HEK293T (cell line): ENCODE results near the gene CELSR1.

Source experiments
- BHLHE40 ChIP-seq: fragments of 450-650 bp; IDR thresholded peaks from 2 replicates; pipeline ENCODE4 v1.6.1; 2016; ENCODE audit warnings: mild to moderate bottlenecking, moderate library complexity, borderline replicate concordance
- ELF4 ChIP-seq: fragments of 450-650 bp; IDR thresholded peaks from 2 replicates; pipeline ENCODE4 v1.6.1; 2017; ENCODE audit warnings: antibody characterized with exemption
- FOXA1 ChIP-seq: fragments of 450-650 bp; IDR thresholded peaks from 2 replicates; pipeline ENCODE4 v1.6.1; 2016; ENCODE audit warnings: mild to moderate bottlenecking
- FOXK2 ChIP-seq: fragments of 450-650 bp; IDR thresholded peaks from 2 replicates; pipeline ENCODE4 v1.6.1; 2016; ENCODE audit warnings: mild to moderate bottlenecking
- FOXM1 ChIP-seq: fragments of 450-650 bp; IDR thresholded peaks from 2 replicates; pipeline ENCODE4 v1.6.1; 2017; ENCODE audit warnings: mild to moderate bottlenecking, borderline replicate concordance
- HDGF ChIP-seq: fragments of 450-650 bp; IDR thresholded peaks from 2 replicates; pipeline ENCODE4 v1.6.1; 2017; ENCODE audit warnings: antibody characterized with exemption, borderline replicate concordance
- L3MBTL2 ChIP-seq: fragments of 450-650 bp; conservative IDR thresholded peaks from 2 replicates; pipeline ENCODE4 v1.6.1; 2016; ENCODE audit warnings: mild to moderate bottlenecking
- LEF1 ChIP-seq: fragments of 450-650 bp; IDR thresholded peaks from 2 replicates; pipeline ENCODE4 v1.6.1; 2017; ENCODE audit warnings: mild to moderate bottlenecking, borderline replicate concordance
- NFRKB ChIP-seq: fragments of 450-650 bp; IDR thresholded peaks from 2 replicates; pipeline ENCODE4 v1.6.1; 2016; ENCODE audit warnings: mild to moderate bottlenecking, moderate library complexity
- SP1 ChIP-seq: fragments of 450-650 bp; IDR thresholded peaks from 2 replicates; pipeline ENCODE4 v1.6.1; 2017
- SUZ12 ChIP-seq: fragments of 450-650 bp; IDR thresholded peaks from 2 replicates; pipeline ENCODE4 v1.6.1; 2016; ENCODE audit warnings: mild to moderate bottlenecking
- ZNF384 ChIP-seq: fragments of 450-650 bp; IDR thresholded peaks from 2 replicates; pipeline ENCODE4 v1.6.1; 2016
- TF ChIP-seq, protein P1 (sequence below): fragments of 450-650 bp; IDR thresholded peaks from 2 replicates; pipeline ENCODE4 v1.6.1; 2016

DNA sequence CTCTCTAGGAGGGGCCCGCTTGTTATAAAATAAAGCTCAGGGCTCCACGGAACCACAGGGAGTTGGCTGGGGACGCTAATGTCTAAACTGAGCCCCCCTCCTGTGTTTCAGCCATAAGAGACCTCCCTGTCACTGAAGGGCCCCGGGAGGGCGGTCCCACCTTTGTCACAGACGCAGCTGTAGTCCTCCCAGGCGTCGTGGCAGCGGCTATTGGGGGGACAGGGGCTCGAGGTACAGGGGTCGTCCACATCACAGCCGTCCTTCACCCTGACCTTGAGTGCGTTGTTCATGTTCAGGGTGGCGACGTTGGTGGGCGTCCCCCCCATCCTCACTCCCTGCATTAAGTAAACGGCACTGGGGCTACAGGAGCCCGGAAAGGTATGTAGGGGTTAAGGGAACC is 139.9 kb downstream of the CELSR1 start:
- no peak for TF ChIP-seq FOXK2
- TF ChIP-seq FOXA1 = no peak
- no peak for TF ChIP-seq FOXM1
- no peak for TF ChIP-seq NFRKB
- TF ChIP-seq LEF1 = no peak
- no peak for TF ChIP-seq SP1
- TF ChIP-seq ELF4 = no peak
- no peak for TF ChIP-seq SUZ12
- no peak for TF ChIP-seq ZNF384
- TF ChIP-seq HDGF = no peak
- TF ChIP-seq, protein P1, sequence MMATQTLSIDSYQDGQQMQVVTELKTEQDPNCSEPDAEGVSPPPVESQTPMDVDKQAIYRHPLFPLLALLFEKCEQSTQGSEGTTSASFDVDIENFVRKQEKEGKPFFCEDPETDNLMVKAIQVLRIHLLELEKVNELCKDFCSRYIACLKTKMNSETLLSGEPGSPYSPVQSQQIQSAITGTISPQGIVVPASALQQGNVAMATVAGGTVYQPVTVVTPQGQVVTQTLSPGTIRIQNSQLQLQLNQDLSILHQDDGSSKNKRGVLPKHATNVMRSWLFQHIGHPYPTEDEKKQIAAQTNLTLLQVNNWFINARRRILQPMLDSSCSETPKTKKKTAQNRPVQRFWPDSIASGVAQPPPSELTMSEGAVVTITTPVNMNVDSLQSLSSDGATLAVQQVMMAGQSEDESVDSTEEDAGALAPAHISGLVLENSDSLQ = no peak
- TF ChIP-seq L3MBTL2 = no peak
- TF ChIP-seq BHLHE40 = no peak
